ENCODE measurements around the gene CTU2. TPM values are rescaled to one million over a fixed set of nuclear protein-coding genes. Genes with fewer than 3 reads are reported as not detected.

CTU2 gene
- total and polyA plus RNA-seq, 2 donors (not counting 1 experiment from before 2014, with no cell fraction given), result 18.4 to 23.7 TPM

- CTCF ChIA-PET, result interaction anchor here (0.9 to 6.3 kb wide), 5 partner anchors 11 to 30 kb away, joined by 3 to 34 read pairs (median 5); no protein-coding TSS in a partner anchor
- WGBS (ENCODE audit: insufficient coverage), result 95% methylated on average over 28 of the region's 28 CpGs
- H3K27ac Mint-ChIP-seq, result no peak overlapping the region
- no peaks in the 10 kb centered on the region for H3K27me3 ChIP-seq (replicated peaks in 1 of 4; ENCODE audit: control extremely low read depth in 1 of 4, control insufficient read depth in 3 of 4, insufficient read depth in 4 of 4, low read length in 3 of 4)
- DNase-seq (no peak), ATAC-seq (ENCODE audit: low read depth) (no peak)
- no peak overlapping the region for H3K4me3 Mint-ChIP-seq
- no peaks in the 10 kb centered on the region for H3K27me3 Mint-ChIP-seq
- H4K20me1 ChIP-seq (ENCODE audit: control insufficient read depth, insufficient read depth, low read length, poor library complexity, severe bottlenecking), result peaks cover 70% of the 10 kb centered on the region
- peaks cover 72% of the 10 kb centered on the region for H3K79me2 ChIP-seq (ENCODE audit: control insufficient read depth, insufficient read depth, low read length)
- peaks cover 0 to 2% of the 10 kb centered on the region in 2 experiments for H3K36me3 ChIP-seq (replicated peaks in 1 of 2; ENCODE audit: control extremely low read depth in 1 of 2, control insufficient read depth in 1 of 2, extremely low read depth in 1 of 2, insufficient read depth in 2 of 2, low read length in 1 of 2)
- H3K9me3 Mint-ChIP-seq (ENCODE audit: insufficient read depth), result no peaks in the 10 kb centered on the region
- H3K9me3 ChIP-seq (ENCODE audit: control extremely low read depth in 1 of 3, control insufficient read depth in 2 of 3, insufficient read depth in 1 of 3, low read length in 2 of 3), result peaks cover 0 to 15% (median 0%) of the 10 kb centered on the region in 3 donors
- H3K4me1 Mint-ChIP-seq, result peaks cover 21% of the 10 kb centered on the region
- intact Hi-C loops (cut with micrococcal nuclease), result no loop called here
- H2AFZ ChIP-seq (ENCODE audit: insufficient read depth, low read depth, low read length, poor library complexity, severe bottlenecking), result no peak overlapping the region
- TF ChIP-seq, protein P1, sequence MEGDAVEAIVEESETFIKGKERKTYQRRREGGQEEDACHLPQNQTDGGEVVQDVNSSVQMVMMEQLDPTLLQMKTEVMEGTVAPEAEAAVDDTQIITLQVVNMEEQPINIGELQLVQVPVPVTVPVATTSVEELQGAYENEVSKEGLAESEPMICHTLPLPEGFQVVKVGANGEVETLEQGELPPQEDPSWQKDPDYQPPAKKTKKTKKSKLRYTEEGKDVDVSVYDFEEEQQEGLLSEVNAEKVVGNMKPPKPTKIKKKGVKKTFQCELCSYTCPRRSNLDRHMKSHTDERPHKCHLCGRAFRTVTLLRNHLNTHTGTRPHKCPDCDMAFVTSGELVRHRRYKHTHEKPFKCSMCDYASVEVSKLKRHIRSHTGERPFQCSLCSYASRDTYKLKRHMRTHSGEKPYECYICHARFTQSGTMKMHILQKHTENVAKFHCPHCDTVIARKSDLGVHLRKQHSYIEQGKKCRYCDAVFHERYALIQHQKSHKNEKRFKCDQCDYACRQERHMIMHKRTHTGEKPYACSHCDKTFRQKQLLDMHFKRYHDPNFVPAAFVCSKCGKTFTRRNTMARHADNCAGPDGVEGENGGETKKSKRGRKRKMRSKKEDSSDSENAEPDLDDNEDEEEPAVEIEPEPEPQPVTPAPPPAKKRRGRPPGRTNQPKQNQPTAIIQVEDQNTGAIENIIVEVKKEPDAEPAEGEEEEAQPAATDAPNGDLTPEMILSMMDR (IDR thresholded peaks at IDR 0.05), result no peak
- TF ChIP-seq EZH2 (IDR thresholded peaks at IDR 0.05; ENCODE audit: borderline replicate concordance, insufficient read depth, low read depth, low read length, poor library complexity, severe bottlenecking), result no peak
- POLR2A ChIA-PET, result interaction anchor here (1.4 to 1.8 kb wide), 2 partner anchors 9 to 13 kb away, joined by 3 to 4 read pairs; no protein-coding TSS in a partner anchor
- H3K4me1 ChIP-seq (ENCODE audit: control insufficient read depth in 2 of 2, insufficient read depth in 2 of 2, low read length in 2 of 2), result peaks cover 0 to 16% of the 10 kb centered on the region in 2 donors
- H3K4me2 ChIP-seq (replicated peaks; ENCODE audit: low read depth, low read length, poor library complexity, severe bottlenecking), result no peak overlapping the region
- H3K4me3 ChIP-seq (ENCODE audit: control extremely low read depth in 1 of 5, extremely low read depth in 1 of 5, insufficient read depth in 1 of 5, low read depth in 2 of 5, low read length in 4 of 5), result no peak overlapping the region
- no peak overlapping the region for H3K9ac ChIP-seq (ENCODE audit: low read length)
- no peak overlapping the region for H3K27ac ChIP-seq (ENCODE audit: low read length in 2 of 2)
These were observed 48.0 kb downstream of the CTU2 start for GRCh38 chr16:88754109-88754911.
